SW 1271 (cell line): ENCODE data around the gene METRNL.
A peak's percentile ranks its signal among the peaks of the same experiment; 100 is the strongest.
"Not testable (repeated sequence)": the region's sequence is repeated elsewhere in the genome, so short reads cannot be mapped to it uniquely, and the experiment has no call there.

Experiments used
- DNase-seq, 2 experiments: peaks; one replicate each; lab custom pipeline; 2025; lab: John Stamatoyannopoulos, UW

The METRNL gene, protein sequence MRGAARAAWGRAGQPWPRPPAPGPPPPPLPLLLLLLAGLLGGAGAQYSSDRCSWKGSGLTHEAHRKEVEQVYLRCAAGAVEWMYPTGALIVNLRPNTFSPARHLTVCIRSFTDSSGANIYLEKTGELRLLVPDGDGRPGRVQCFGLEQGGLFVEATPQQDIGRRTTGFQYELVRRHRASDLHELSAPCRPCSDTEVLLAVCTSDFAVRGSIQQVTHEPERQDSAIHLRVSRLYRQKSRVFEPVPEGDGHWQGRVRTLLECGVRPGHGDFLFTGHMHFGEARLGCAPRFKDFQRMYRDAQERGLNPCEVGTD

DNA sequence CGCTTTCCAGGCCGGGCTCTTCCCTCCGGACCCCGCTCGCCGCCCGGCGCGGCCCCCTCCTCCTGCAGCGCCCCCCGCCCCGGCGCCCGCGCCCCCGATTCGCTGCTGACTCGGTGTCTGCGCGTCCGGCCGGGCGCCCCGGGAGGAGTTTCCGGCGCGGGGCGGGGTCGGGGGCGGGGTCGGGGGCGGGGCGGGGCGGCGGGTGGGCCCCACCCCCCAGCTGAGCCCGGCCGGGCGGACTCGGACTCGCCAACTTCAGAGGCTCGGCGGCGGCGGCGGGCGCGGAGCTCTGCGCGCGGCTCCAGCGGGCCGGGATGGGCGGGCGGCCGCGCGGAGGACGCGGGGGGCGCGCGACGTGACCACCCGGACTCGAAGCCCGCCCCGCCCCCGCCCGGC lies at the start of gene METRNL:
METRNL (plus strand) TSS at position 258 of the 396 bp plus-strand sequence. CDS start 207 bp downstream, outside the sequence.
- peak in 1 of 2 experiments; percentile 53 for DNase-seq

DNA sequence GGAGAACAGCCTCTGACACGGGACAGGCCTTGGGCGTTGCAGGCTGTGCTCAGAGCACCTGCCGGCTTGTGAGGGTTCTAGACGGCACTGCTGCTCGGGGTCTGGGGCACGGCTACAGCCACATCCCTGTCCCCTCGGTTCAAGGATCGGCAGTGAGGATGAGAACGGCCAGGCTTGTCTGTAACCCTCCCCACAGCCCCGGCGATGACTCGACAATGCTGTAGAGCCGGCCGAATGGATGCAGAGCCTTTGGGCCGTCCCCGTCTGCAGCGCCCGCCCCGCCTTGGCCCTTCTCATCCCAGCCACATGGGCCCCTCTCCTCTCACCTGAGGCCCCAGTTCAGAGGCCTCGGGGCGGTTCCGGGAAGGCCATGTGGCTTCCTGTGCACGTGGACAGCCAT lies 49.0 kb upstream of the METRNL start:
- DNase-seq, result no peak

DNA sequence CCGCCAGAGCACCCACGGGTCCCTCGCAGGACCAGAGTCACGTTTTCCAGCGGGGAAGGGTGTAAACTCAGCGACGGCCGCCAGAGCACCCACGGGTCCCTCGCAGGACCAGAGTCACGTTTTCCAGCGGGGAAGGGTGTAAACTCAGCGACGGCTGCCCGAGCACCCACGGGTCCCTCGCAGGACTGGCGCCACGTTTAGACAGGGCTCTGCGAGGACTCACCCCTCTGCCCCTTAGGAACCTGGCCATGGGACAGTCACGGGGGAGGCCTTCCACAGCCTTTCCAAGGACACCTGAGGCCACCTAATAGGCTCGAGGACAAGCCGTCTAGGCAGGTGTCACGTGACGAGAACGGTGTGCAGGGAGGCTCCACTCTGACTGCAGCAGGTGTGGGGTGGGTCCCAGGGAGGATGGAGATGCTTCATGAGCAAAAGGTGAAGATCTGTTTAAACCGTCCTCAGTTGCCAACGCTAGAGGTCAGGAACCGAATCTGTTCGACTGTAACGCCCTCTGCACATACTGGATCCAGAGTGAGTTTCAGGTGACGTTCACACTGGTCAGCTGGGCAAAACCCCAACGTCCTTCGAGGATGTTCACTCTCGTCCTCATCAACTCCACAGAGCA lies 48.0 kb upstream of the METRNL start:
- no peak for DNase-seq

DNA sequence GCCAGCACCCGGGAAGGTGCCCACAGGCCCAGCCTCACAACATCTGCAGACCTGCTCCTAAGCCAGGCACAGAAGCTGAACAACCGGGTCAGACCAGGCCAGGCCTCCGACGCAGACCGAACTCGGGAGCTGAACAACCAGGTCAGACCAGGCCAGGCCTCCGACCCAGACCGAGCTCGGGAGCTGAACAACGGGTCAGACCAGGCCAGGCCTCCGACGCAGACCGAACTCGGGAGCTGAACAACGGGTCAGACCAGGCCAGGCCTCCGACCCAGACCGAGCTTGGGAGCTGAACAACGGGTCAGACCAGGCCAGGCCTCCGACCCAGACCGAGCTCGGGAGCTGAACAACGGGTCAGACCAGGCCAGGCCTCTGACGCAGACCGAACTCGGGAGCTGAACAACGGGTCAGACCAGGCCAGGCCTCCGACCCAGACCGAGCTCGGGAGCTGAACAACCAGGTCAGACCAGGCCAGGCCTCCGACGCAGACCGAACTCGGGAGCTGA lies 47.4 kb upstream of the METRNL start:
- DNase-seq, result not testable (repeated sequence)

DNA sequence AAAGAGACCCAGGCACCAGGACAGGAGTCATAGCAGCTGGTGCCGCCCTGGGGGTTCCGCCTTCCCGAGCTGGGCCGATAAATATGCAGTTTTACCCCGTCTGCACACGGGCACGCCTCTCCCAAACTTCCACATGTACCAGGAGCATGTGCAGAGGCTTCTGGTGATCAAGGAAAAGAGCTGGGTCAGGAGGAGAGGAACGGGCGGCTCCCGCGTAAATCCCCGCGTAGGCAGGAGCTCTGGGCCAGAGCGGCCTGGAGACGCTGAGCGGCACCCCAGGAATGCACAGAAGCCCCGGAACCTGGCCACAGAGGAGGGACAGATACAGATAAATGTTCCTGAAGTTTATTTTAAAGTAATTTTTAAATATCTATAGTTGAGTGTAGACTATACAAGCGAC lies 46.6 kb upstream of the METRNL start:
- DNase-seq, result no peak

DNA sequence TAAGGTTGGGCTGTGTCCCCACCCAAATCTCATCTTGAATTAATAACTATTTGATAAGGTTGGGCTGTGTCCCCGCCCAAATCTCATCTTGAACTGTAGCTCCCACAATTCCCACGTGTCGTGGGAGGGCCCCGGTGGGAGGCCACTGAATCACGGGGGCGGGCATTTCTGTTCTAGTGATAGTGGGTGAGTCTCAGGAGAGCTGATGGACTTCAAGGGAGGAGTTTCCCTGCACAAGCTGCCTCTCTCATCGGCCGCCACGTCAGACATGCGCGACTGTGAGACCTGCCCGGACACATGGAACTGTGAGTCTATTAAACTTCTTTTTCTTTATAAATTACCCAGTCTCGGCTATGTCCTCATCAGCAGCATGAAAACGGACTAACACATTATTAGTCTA lies 44.9 kb upstream of the METRNL start:
- DNase-seq, result no peak

DNA sequence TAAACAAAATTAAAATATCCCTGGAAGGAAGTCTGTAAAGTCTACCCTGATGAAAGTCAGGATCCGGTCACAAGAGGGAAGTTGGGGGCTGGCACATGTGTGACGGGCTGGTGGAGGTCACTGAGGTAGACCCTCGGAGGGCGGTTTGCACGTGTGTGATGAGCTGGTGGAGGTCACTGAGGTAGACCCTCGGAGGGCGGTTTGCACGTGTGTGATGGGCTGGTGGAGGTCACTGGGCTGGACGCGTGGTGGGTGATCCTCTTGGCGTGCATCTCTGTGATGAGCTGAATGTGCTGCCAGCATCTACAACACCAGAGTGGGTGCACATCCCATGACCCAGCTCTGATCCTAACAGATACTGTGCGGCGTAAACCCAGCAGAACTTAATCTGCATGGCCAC lies 43.7 kb upstream of the METRNL start:
- DNase-seq, result no peak

DNA sequence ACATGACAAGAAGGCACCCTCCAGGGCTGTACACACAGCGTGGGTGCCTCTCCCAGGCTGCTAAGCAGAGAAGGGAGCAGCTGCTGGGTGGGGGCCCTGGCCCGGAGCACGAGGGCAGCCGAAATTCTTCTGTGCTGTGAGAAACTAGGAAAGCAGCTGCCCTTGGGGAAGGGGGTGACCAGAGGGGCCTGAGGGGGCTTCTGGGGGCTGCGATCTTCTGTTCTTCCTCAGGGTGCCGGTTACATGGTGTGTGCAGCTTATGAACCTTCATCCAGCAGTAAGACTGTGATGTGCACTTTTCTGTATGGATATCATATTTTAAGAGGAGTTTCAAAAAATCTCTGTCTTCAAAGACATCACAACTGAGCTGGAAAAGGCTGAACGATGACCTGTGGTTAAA lies 43.2 kb upstream of the METRNL start:
- DNase-seq, result no peak

DNA sequence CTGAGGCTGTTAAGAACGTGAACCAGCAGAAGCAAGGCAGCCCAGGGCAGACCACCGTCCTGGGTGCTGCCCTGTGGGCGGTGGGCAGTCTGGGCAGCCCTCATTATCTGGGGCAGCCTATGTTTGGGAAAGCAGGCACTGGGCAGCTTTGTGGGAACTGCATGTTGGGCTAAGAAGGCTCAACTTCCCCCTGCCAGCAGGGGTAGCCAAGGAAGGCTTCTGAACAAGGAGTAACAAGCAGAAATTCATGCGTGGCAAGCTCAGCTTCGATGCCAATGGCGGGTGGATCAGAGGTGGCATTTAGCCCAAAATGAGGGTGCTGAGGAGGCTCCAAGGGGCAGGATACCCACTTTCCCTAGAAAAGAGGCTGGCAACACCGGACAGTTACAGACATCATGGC lies 42.7 kb upstream of the METRNL start:
- no peak for DNase-seq

DNA sequence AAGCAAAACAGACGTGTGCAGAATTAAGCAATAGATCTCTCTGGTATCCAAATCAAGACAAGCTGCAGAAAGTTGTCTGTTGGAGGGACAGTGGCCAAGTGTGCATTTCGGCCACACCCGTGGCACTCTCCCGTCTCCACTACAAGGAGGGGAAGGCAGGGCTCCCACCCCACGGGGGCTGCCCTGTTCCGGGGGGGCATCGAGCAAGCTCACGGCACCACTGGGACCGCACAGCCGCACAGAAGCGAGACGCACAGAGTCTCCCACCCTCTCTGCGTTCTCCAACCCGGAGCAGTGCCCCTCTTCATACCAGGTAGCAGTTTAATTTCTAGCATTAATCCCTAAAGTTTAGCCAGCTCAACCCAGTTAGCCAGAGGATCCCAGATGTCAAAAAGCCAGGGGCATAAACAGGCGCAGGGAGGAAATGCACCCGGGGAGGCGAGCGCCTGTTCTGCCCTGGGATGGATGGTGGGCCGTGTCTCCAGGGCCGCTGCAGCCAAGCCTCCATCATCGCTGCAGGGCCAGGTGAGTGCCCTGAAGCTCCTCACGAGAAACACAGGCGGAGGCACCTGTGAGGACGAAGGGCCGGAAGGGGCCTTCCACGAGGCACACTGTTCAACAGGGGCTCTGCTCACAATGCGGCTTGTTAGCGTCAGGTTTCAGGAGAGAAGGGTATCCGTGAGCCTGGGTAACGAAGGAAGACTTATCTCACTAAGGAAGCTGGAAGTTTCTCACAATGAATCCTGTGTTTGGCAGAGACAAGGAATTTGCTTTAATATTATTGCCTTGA lies 42.1 kb upstream of the METRNL start:
- no peak for DNase-seq

DNA sequence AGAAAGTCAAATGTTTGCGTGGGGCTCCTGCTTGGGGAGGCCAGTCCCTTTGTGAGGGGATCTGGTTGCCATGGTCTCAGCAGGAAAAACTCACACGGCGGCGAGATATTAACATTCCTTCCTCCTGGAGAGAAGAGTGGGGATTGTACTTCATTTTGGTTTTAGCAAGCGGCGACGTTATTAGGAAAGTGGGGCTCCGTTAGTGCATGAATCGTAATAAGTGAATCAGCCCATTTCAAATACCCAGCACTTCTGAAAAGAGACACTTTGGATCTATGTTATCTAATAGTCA lies 41.6 kb upstream of the METRNL start:
- DNase-seq, result no peak

DNA sequence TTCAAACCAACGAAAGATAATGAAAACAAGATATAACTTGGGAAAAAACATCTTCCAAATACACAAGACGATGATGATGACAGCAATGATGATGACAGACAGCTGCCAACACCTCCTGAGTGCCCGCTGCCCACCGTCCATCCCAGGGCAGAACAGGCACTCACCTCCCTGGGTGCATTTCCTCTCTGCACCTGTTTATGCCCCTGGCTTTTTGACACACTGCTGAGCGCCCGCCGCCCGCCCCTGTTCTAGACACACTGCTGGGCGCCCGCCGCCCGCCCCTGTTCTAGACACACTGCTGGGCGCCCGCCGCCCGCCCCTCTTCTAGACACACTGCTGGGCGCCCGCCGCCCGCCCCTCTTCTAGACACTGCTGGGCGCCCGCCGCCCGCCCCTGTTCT lies 40.4 kb upstream of the METRNL start:
- DNase-seq, result not testable (repeated sequence)

DNA sequence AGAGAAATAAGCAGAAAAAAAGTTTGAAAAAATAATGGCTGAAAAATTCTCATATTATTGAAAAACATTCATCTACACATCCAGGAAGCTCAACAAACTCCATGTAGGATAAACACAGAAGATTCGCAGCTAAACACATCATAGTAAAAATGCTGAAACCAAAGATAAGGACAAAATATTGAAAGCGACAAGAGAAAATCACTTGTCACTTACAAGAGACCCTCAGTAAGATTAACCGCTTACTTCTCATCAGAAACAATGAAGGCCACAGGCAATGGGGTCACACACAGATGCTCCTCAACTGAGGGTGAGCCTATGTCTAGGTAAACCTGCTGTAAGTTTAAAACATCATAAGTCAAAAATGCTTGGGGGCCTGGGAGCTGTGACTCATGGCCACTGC lies 38.1 kb upstream of the METRNL start:
- DNase-seq, result no peak

DNA sequence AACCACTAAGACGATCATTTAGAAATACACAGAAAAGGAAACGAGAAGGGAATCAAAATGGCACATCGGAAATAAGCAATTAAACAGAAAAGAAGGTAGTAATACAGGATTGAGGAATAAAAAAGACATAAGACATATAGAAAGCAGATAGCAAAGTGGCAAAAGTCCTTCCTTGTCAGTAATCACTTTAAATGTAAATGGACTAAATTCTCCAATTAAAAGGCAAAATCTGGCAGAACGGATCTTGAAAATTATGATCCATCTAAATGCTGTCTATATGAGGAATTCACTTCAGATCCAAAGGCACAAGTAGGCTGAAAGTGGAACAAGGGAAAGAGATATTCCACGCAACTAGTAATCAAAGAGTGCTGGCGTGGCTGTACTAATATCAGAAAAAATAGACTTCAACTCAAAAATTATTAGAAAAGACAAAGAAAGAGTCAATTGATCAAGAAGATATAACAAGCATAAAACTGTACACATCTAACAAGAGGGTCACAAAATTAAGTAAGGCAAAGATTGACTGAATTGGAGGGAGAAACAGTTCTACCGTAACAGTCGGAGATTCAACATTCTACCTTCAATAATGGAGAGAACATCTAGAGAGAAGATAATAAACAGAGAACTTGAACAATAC lies 36.8 kb upstream of the METRNL start:
- DNase-seq, result no peak

DNA sequence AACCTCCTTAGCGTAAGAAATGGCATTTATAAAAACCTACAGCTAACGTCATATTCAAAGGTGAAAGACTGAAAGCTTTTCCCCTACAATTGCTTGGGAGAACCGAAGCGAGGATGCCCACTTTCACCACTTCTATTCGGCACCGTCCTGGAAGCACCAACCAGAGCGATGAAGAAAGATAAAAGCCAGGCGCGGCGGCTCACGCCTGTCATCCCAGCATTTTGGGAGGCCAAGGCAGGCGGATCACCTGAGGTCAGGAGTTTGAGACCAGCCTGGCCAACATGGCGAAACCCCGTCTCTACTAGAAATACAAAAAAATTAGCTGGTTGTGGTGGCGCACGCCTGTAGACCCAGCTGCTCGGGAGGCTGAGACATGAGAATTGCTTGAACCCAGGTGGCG lies 34.9 kb upstream of the METRNL start:
- not testable (repeated sequence) for DNase-seq

DNA sequence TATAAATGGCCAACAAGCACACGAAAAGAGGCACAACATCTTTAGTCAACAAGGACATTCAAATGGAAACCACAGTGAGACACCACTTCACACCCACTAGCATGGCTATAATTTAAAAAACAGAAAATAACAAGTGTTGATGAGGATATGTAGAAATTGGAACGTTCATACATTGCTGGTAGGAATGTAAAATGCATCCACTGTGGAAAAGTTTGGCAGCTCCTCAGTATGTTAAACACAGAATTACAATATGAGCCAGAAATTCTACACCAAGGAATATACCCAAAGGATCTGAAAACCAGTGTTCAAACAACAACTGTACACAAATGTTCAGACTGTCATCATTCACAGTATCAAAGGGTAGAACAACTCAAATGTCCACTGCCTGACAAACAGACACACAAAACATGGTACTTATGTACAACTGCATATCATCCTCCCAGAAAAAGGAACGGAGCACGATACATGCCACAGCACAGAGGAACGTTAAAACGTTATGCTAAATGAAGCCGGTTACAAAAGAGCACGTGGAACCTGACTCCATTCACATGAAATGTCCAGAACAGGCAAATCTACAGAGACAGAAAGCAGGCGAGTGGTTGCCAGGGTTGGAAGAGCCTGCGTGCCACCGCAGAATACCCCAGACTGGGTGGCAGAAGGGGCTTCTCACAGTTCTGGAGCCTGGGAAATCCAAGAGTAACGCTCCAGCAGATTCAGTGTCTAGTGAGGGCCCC lies 32.8 kb upstream of the METRNL start:
- no peak for DNase-seq

DNA sequence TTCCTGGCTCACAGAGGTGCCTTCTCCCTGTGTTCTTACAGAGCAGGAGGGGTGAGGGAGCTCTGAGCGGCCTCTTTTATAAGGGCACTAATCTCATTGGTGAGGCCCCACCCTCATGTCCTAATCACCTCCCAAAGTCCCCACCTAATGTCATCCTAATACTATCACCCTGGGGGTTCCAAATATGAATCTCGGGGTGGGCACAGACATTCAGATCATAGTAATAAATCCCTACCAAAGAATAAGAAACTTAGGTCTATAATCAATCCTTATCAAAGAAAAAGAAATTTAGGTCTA lies 32.3 kb upstream of the METRNL start:
- DNase-seq, result no peak

DNA sequence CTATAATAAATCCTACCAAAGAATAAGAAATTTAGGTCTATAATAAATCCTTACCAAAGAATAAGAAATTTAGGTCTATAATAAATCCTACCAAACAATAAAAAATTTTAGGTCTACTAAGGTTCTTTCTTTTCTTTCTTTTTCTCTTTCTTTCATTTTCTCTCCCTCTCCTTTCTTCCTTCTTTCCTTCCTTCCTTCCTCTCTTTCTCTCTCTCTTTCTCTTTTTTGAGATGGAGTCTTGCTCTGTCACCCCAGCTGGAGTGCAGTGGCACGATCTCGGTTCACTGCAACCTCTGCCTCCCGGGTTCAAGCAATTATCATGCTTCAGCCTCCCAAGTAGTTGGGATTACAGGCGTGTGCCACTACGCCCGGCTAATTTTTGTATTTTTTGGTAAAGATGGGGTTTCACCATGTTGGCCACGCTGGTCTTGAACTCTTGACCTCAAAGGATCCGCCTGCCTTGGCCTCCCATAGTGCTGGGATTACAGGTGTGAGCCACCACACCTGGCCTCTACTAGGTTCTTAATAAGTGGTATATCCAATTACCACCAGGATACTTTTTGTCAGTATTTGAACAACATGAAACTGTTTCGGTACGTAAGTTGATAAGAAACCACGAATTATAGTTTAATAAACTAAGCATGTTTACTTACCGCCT lies 31.5 kb upstream of the METRNL start:
- DNase-seq, result not testable (repeated sequence)

DNA sequence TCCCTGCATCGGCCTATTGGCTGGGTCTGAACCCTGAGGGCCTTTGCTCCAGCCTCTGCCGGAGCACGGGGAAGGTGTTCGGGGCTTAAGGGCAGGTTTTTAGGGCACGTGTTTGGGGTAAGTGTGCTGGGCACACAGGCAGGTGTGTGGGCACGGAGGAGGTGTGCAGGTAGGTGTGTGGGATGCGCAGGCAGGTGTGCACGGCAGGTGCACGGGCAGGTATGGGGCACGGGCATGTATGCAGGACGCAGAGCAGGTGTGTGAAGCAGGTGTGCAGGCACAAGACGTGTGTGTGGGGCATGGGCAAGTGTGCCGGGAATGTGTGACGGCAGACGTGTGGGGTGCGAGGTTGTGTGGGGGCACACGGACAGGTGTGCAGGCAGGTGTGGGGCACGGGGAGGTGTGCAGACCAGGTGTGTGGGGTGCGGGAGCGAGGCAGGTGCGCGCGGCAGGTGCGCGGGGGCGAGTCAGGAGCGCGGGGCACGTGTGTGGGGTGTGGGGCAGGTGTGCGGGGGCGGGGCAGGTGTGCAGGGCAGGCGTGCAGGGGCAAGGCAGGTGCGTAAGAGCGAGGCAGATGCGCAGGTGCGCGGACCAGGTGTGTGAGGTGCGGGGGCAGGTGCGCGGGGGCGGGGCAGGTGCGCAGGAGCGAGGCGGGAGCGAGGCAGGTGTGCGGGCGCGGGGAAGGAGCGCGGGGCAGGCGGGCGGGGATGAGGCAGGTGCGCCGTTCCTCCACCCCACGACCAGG lies 28.6 kb upstream of the METRNL start:
- DNase-seq, result no peak

DNA sequence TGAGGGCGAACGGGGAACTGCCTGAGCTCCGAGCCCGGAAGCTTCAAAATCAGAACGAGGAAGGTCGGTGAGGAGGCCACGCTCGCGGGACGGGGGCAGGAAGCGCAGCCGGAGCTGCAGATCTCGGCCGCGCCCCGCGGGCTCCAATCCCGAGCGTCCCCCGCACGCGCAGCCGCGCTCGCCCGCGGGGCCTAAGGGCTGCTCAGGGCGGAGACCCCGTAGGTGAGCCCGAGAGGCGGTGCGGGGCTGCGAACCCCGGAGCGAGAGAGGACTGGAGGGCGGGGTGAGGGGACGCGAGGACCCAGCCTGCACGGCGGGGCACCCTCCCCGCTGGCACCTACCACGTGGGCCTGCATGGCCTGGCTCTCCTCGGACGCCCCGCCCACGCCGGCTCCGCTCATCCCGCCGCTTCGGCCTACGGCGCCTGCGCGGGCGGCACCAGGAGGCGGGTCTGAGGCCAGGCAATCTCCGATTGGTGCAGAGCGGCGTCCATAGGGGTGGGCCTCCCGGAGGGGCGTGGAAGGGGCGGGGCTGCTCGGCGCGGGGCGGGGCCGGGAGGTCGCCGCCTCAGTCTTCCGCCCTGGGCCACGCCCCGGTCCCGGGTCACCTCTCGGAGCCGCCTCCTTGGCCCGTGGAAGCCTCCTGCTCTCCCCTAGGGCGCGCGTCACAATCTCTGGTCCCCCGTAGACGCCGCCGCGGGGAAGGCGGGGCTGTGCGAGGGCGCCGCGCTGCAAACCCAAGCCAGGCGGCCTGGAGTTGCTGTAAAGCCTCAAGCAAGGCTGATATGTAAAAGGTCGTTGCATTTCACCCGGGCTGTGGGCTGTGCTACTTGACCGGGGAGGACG lies 27.8 kb upstream of the METRNL start:
- peak; percentile 92 to 96 for DNase-seq
